Mucosa of descending colon (tissue), 3 donors: ENCODE results near the gene PARP16. TPM values are rescaled to one million over a fixed set of nuclear protein-coding genes. Genes with fewer than 3 reads are reported as not detected.

Experiments used
- ATAC-seq: fragments of 200-7000 bp; cut with Tn5 transposase; one replicate; pipeline ENCODE4 v1.9.1; 2020; ENCODE audit warnings: mild to moderate bottlenecking, moderate library complexity
- DNase-seq, 3 donors: peaks; one replicate each; pipeline ENCODE4 v3.0.0-alpha.2; 2020
- H3K36me3 ChIP-seq: fragments of 200-600 bp; one replicate; pipeline ENCODE4 v1.8.0; 2021; ENCODE audit warnings: low read depth, mild to moderate bottlenecking
- H3K4me1 ChIP-seq: fragments of 200-600 bp; one replicate; pipeline ENCODE4 v1.8.0; 2021; ENCODE audit warnings: low read depth, mild to moderate bottlenecking
- H3K4me3 ChIP-seq: fragments of 200-600 bp; one replicate; pipeline ENCODE4 v1.8.0; 2021; ENCODE audit warnings: mild to moderate bottlenecking
- H3K9me3 ChIP-seq: fragments of 200-600 bp; one replicate; pipeline ENCODE4 v1.8.0; 2021; ENCODE audit warnings: mild to moderate bottlenecking
- CTCF ChIP-seq: fragments of 200-600 bp; IDR thresholded peaks from one replicate; pipeline ENCODE4 v1.8.0; 2022; ENCODE audit warnings: antibody characterized with exemption, mild to moderate bottlenecking
- intact Hi-C, 2 donors: fragments of 100-400 bp; cut with DNase I in 1 of 2; cut with micrococcal nuclease in 1 of 2; formaldehyde crosslinking; loops; one replicate each; pipeline versions ENCODE4 v1.11.0 to v1.11.1; 2022; cut with DNase I, micrococcal nuclease
- total RNA-seq, 3 donors: library from RNA; stranded (reverse); fragmentation: NEBNext Ultra II Directional in 2 of 3; extraction: Animal tissue kit (Norgen Biotek cat#: 25700) in 2 of 3; gene quantifications; one replicate each; pipeline versions ENCODE4 v1.2.1 to v1.2.4, GENCODE V29; 2021 to 2023
- donor health status: DM: no; HTN: no; CAD: no; lungs with moderate emphysema.
- donor health status: DM: no; HTN: no; CAD: no.
- donor health status: DM: no; HTN: yes; CAD: no.

PARP16 gene
- total RNA-seq, 3 donors from 2014 or later, result 9.6 to 12.4 (median 12.1) TPM

- H3K36me3 ChIP-seq, result no peaks in the 10 kb centered on the region
- no peaks in the 10 kb centered on the region for H3K9me3 ChIP-seq
- intact Hi-C loops, result no loop called here
- no peak for TF ChIP-seq CTCF
- no peak overlapping the region for H3K4me3 ChIP-seq
- ATAC-seq (no peak), DNase-seq (no peak)
- H3K4me1 ChIP-seq, result no peaks in the 10 kb centered on the region
Measured at GRCh38 chr15:65248511-65249255, 38.0 kb downstream of the PARP16 start.

- Histone ChIP-seq H3K4me3 (no peak overlapping the region), H3K4me1 (no peaks in the 10 kb centered on the region), H3K9me3 (no peaks in the 10 kb centered on the region), H3K36me3 (no peaks in the 10 kb centered on the region)
- TF ChIP-seq CTCF, result no peak
- ATAC-seq (no peak), DNase-seq (no peak)
- intact Hi-C loops, result no loop called here
Measured at GRCh38 chr15:65246939-65247338, 39.7 kb downstream of the PARP16 start.

GRCh38 chr15:65246026-65246714, 40.5 kb downstream of the PARP16 start:
- Histone ChIP-seq H3K9me3 (no peaks in the 10 kb centered on the region), H3K4me1 (no peaks in the 10 kb centered on the region), H3K4me3 (no peak overlapping the region), H3K36me3 (no peaks in the 10 kb centered on the region)
- DNase-seq (no peak), ATAC-seq (no peak)
- intact Hi-C loops, result no loop called here
- no peak for TF ChIP-seq CTCF

GRCh38 chr15:65245096-65245856, 41.4 kb downstream of the PARP16 start:
- ATAC-seq, result peak; percentile 72

More at GRCh38 chr15:65245096-65245856, 41.4 kb downstream of the PARP16 start:
- H3K4me3 ChIP-seq, result no peak overlapping the region
- H3K36me3 ChIP-seq, result no peaks in the 10 kb centered on the region
- H3K4me1 ChIP-seq, result no peaks in the 10 kb centered on the region
- H3K9me3 ChIP-seq, result no peaks in the 10 kb centered on the region
- DNase-seq, result peak; percentile 25 to 63 (median 35)
- intact Hi-C loops, result no loop called here
- TF ChIP-seq CTCF, result no peak
